Measurements from ENCODE around the gene RPS6KA2. TPM values are rescaled to one million over a fixed set of nuclear protein-coding genes. Genes with fewer than 3 reads are reported as not detected.
"Not testable (repeated sequence)": the region's sequence is repeated elsewhere in the genome, so short reads cannot be mapped to it uniquely, and the experiment has no call there.

Gene RPS6KA2
- total RNA-seq, 4 donors from 2014 or later = 55.4 to 119 (median 76.4) TPM

DNA sequence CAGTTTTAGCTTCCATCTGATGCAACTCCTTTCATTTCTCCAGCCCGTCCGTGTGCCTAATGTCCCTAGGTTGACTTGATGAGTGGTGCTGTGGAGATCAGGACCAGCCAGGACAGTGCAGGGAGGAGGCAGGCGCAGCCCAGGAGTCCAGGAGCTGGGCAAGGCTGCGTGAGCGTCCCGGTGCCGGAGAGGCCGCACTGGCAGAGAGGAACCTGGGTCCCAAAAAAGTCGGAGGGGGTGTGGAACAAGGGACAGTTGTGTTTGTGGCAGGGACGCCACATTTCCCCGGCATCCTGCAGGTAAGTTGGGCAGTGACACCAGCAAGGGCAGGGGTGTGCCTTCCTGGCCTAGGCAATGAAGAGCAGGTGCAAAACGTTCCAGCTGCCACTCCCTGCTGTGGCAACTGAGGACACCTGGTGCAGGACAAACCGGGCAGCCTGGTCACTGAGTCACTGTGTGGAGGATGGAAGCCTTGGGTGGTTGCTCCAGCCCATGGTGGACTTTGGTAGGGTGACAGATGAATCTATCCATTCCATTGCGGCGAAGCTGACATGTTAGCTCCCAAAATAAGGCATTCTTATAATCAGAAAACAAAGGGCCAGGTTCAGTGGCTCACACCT, 93.7 kb downstream of the RPS6KA2 start:
- WGBS, 2 donors (ENCODE audit: low coverage in 1 of 2) = 95 to 97% methylated on average over 4 to 5 of the region's 15 CpGs
- Histone ChIP-seq H3K9me3 (no peaks in the 10 kb centered on the region), H3K4me3 (no peak overlapping the region), H3K27ac (no peak overlapping the region), H3K4me1 (no peaks in the 10 kb centered on the region), H3K36me3 (peaks cover 0 to 86% of the 10 kb centered on the region in 2 donors), H3K27me3 (no peaks in the 10 kb centered on the region)
- no peak for ATAC-seq
- TF ChIP-seq POLR2AphosphoS5 (IDR thresholded peaks at IDR 0.05) = no peak
- TF ChIP-seq, protein P1, sequence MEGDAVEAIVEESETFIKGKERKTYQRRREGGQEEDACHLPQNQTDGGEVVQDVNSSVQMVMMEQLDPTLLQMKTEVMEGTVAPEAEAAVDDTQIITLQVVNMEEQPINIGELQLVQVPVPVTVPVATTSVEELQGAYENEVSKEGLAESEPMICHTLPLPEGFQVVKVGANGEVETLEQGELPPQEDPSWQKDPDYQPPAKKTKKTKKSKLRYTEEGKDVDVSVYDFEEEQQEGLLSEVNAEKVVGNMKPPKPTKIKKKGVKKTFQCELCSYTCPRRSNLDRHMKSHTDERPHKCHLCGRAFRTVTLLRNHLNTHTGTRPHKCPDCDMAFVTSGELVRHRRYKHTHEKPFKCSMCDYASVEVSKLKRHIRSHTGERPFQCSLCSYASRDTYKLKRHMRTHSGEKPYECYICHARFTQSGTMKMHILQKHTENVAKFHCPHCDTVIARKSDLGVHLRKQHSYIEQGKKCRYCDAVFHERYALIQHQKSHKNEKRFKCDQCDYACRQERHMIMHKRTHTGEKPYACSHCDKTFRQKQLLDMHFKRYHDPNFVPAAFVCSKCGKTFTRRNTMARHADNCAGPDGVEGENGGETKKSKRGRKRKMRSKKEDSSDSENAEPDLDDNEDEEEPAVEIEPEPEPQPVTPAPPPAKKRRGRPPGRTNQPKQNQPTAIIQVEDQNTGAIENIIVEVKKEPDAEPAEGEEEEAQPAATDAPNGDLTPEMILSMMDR (IDR thresholded peaks at IDR 0.05) = no peak
- TF ChIP-seq EP300 (IDR thresholded peaks at IDR 0.05) = no peak
- no peak for TF ChIP-seq POLR2A (IDR thresholded peaks at IDR 0.05)

DNA sequence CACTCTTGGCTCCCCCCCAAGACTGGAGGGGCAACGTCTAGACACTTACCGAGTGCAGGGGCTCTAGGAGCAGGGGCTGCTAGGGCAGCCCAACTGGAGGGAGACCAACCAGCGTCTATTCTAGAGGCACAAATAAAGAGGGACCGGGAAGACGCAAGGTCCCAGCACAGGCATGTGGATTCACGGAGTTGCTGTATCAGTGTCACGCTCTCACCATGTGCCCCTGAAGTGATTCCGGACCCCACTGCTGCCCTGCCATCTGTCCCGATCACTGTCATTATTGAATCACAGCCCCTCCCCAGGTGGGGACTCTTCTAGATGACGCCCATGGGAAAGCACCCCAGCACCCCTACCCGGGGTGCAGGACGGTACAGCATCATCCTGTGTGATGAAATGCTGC, 94.7 kb downstream of the RPS6KA2 start:
- Histone ChIP-seq H3K36me3 (peaks cover 0 to 77% of the 10 kb centered on the region in 2 donors), H3K27ac (no peak overlapping the region), H3K27me3 (no peaks in the 10 kb centered on the region), H3K4me3 (no peak overlapping the region), H3K9me3 (no peaks in the 10 kb centered on the region), H3K4me1 (no peaks in the 10 kb centered on the region)
- TF ChIP-seq POLR2A (IDR thresholded peaks at IDR 0.05) = no peak
- TF ChIP-seq, protein P1 (IDR thresholded peaks at IDR 0.05) = no peak
- no peak for TF ChIP-seq EP300 (IDR thresholded peaks at IDR 0.05)
- no peak for TF ChIP-seq POLR2AphosphoS5 (IDR thresholded peaks at IDR 0.05)
- 70% methylated on average over 2 of the region's 12 CpGs; no CpG with 5 or more reads in 1 of the 2 donors for WGBS, 2 donors (ENCODE audit: low coverage in 1 of 2)
- ATAC-seq = no peak

DNA sequence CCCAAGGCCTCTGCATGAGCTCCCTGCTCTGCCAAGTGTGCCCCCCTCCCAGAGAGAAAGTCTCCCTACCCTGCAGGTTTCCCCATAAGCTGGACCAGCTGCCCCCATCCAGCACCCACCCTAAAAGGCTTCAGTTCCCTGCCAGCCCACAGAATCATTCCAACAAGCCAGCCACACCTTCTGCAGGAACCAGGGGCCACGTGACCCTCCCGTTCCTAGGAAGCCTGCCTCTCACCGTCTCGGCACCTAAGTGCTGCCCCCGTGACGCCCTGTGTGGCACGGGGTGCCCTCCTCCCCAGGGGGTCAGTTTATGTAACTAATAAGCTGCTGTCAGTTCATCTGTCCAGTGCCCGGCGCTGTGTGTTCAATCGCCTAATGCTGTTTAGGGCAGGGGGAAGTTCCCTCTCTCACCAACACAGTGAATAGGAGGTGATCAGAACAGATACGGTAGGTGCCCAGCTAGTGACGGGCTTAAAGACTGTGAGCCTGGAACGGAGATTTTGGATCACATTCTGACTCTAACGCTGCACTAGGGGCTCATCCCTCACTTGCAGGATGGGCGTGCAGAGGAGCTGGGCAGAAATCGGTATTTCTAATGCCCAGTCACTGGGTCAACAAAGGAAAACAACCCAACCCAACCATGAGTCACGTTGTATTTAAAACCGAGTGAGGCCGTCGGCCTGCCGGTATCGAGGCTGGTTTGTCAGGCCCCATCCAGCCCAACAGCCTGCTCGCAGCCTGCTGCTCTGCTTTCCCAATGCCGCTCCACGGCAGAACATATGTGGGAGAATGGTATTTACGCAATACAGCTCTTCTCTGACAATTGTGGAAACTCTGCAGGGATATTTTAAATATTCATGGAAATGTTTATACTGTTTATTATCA, 96.6 kb downstream of the RPS6KA2 start:
- H3K27me3 ChIP-seq = no peaks in the 10 kb centered on the region
- 91 to 96% methylated on average over 7 to 16 of the region's 26 CpGs for WGBS, 2 donors (ENCODE audit: low coverage in 1 of 2)
- peaks cover 0 to 69% of the 10 kb centered on the region in 2 donors for H3K36me3 ChIP-seq
- no peak overlapping the region for H3K4me3 ChIP-seq
- H3K4me1 ChIP-seq = no peaks in the 10 kb centered on the region
- ATAC-seq = no peak
- H3K9me3 ChIP-seq = no peaks in the 10 kb centered on the region
- no peak overlapping the region for H3K27ac ChIP-seq
- TF ChIP-seq EP300 (IDR thresholded peaks at IDR 0.05) (no peak), POLR2A (IDR thresholded peaks at IDR 0.05) (no peak), POLR2AphosphoS5 (IDR thresholded peaks at IDR 0.05) (no peak)
- TF ChIP-seq, protein P1 (IDR thresholded peaks at IDR 0.05) = no peak

DNA sequence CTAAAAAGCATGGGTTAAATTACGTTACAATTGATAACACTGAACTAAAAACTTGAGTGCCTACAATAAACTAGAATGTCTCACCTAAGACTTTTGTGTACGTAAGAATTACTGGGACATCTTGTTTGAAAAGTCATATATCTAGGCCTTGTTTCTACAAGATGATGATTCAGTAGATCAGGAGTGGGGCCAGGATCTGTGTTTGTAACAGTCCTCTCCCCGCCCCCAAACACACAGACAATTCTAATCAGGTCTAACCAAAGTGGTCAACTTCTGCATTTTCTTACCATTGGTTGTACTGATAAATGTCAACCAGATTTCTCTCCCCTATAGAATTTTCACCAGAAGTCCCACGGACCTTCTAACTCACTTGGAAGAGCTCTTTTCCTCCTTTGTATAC, 97.5 kb downstream of the RPS6KA2 start:
- H3K27me3 ChIP-seq = no peaks in the 10 kb centered on the region
- no peak for ATAC-seq
- WGBS, 2 donors (ENCODE audit: low coverage in 1 of 2) = 90 to 96% methylated on average over 4 of the region's 4 CpGs
- no peak overlapping the region for H3K4me3 ChIP-seq
- no peak for TF ChIP-seq POLR2AphosphoS5 (IDR thresholded peaks at IDR 0.05)
- H3K36me3 ChIP-seq = peaks cover 0 to 69% of the 10 kb centered on the region in 2 donors
- no peak overlapping the region for H3K27ac ChIP-seq
- H3K4me1 ChIP-seq = no peaks in the 10 kb centered on the region
- no peaks in the 10 kb centered on the region for H3K9me3 ChIP-seq

DNA sequence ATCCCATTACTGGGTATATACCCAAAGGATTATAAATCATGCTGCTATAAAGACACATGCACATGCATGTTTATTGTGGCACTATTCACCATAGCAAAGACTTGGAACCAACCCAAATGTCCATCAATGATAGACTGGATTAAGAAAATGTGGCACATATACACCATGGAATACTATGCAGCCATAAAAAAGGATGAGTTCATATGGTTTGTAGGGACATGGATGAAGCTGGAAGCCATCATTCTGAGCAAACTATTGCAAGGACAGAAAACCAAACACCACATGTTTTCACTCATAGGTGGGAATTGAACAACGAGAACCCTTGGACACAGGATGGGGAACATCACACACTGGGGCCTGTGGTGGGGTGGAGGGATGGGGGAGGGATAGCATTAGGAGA, 98.0 kb downstream of the RPS6KA2 start:
- WGBS, 2 donors (ENCODE audit: low coverage in 1 of 2) = 100% methylated on average over 1 of the region's 1 CpG; no CpG with 5 or more reads in 1 of the 2 donors
- peaks cover 0 to 68% of the 10 kb centered on the region in 2 donors for H3K36me3 ChIP-seq
- ATAC-seq = not testable (repeated sequence)

More for the DNA sequence above, 98.0 kb downstream of the RPS6KA2 start:
- H3K4me1 ChIP-seq, H3K4me3 ChIP-seq, H3K9me3 ChIP-seq, H3K27me3 ChIP-seq, H3K27ac ChIP-seq: not testable (repeated sequence)

Data from gastroesophageal sphincter (tissue), 4 donors.